ENCODE measurements around the gene GYS2. TPM values are rescaled to one million over a fixed set of nuclear protein-coding genes. Genes with fewer than 3 reads are reported as not detected.
A peak's percentile ranks its signal among the peaks of the same experiment; 100 is the strongest.

Gene GYS2
- total and polyA plus RNA-seq, 4 donors = 0.03 to 0.10 TPM; not detected in 2

- no peak for ATAC-seq (ENCODE audit: insufficient read depth, low FRiP score)
Measured at GRCh38 chr12:21526053-21526452, 78.6 kb downstream of the GYS2 start, which contains the start of gene SPX. SPX (plus strand) TSS chr12:21526296; CDS start chr12:21526473, 177 bp downstream.

GRCh38 chr12:21523148-21523547 is 81.5 kb downstream of the GYS2 start:
- H3K27me3 ChIP-seq (ENCODE audit: control insufficient read depth in 3 of 3, insufficient read depth in 3 of 3, low read length in 2 of 3) = peaks cover 0 to 8% (median 7%) of the 10 kb centered on the region in 3 donors
- H3K9ac ChIP-seq (ENCODE audit: insufficient read depth in 1 of 2, low read length in 2 of 2) = no peak overlapping the region
- H3K4me3 ChIP-seq = no peak overlapping the region
- no peak for ATAC-seq (ENCODE audit: insufficient read depth, low FRiP score)
- H3K27ac ChIP-seq (ENCODE audit: low read depth in 1 of 2, low read length in 1 of 2) = no peak overlapping the region
- no peaks in the 10 kb centered on the region for H3K36me3 ChIP-seq (ENCODE audit: control insufficient read depth in 4 of 4, insufficient read depth in 4 of 4, low read length in 4 of 4)
- no peak for TF ChIP-seq CTCF (IDR thresholded peaks at IDR 0.05; ENCODE audit: control extremely low read depth, extremely low read depth)
- no peaks in the 10 kb centered on the region for H3K9me3 ChIP-seq (ENCODE audit: control insufficient read depth in 4 of 4, insufficient read depth in 3 of 4, low read length in 3 of 4)
- H3K4me1 ChIP-seq (ENCODE audit: control insufficient read depth in 5 of 5, insufficient read depth in 5 of 5, low read length in 5 of 5) = peaks cover 0 to 10% (median 5%) of the 10 kb centered on the region in 5 donors
- no peak for DNase-seq

More at GRCh38 chr12:21526053-21526452, 78.6 kb downstream of the GYS2 start, which contains the start of gene SPX:
- Histone ChIP-seq H3K4me1 (ENCODE audit: control insufficient read depth in 5 of 5, insufficient read depth in 5 of 5, low read length in 5 of 5) (peaks cover 5 to 26% (median 7%) of the 10 kb centered on the region in 5 donors), H3K4me3 (no peak within 1 kb of the TSS), H3K27me3 (ENCODE audit: control insufficient read depth in 3 of 3, insufficient read depth in 3 of 3, low read length in 2 of 3) (peaks cover 0 to 9% (median 7%) of the 10 kb centered on the region in 3 donors), H3K36me3 (ENCODE audit: control insufficient read depth in 4 of 4, insufficient read depth in 4 of 4, low read length in 4 of 4) (no peaks in the 10 kb centered on the region), H3K9ac (ENCODE audit: insufficient read depth in 1 of 2, low read length in 2 of 2) (no peak within 1 kb of the TSS), H3K27ac (ENCODE audit: low read depth in 1 of 2, low read length in 1 of 2) (peak within 1 kb of the TSS in 1 of 2 donors; percentile 77), H3K9me3 (ENCODE audit: control insufficient read depth in 4 of 4, insufficient read depth in 3 of 4, low read length in 3 of 4) (no peaks in the 10 kb centered on the region)
- WGBS, 2 donors = 93 to 94% methylated on average over 1 of the region's 1 CpG
- TF ChIP-seq CTCF (IDR thresholded peaks at IDR 0.05; ENCODE audit: control extremely low read depth, extremely low read depth) = no peak
- no peak for DNase-seq

- H3K9ac ChIP-seq (ENCODE audit: insufficient read depth in 1 of 2, low read length in 2 of 2) = no peak overlapping the region
Measured at GRCh38 chr12:21521541-21521940, 83.1 kb downstream of the GYS2 start.

More at GRCh38 chr12:21521541-21521940, 83.1 kb downstream of the GYS2 start:
- no peak overlapping the region for H3K27ac ChIP-seq (ENCODE audit: low read depth in 1 of 2, low read length in 1 of 2)
- TF ChIP-seq CTCF (IDR thresholded peaks at IDR 0.05; ENCODE audit: control extremely low read depth, extremely low read depth) = no peak
- H3K9me3 ChIP-seq (ENCODE audit: control insufficient read depth in 4 of 4, insufficient read depth in 3 of 4, low read length in 3 of 4) = no peaks in the 10 kb centered on the region
- 55 to 76% methylated on average over 1 of the region's 1 CpG for WGBS, 2 donors
- ATAC-seq (ENCODE audit: insufficient read depth, low FRiP score) = no peak
- peaks cover 0 to 3% (median 0%) of the 10 kb centered on the region in 5 donors for H3K4me1 ChIP-seq (ENCODE audit: control insufficient read depth in 5 of 5, insufficient read depth in 5 of 5, low read length in 5 of 5)
- H3K36me3 ChIP-seq (ENCODE audit: control insufficient read depth in 4 of 4, insufficient read depth in 4 of 4, low read length in 4 of 4) = no peaks in the 10 kb centered on the region
- peaks cover 0 to under 1% (median 0%) of the 10 kb centered on the region in 3 donors for H3K27me3 ChIP-seq (ENCODE audit: control insufficient read depth in 3 of 3, insufficient read depth in 3 of 3, low read length in 2 of 3)
- DNase-seq = no peak
- H3K4me3 ChIP-seq = no peak overlapping the region
